HUES48 (cell line): Measurements from ENCODE around the gene PNMA6E.

Source experiments
- H3K27ac ChIP-seq: one replicate; pipeline ENCODE4 v1.7.0; 2013; ENCODE audit warnings: low read depth, low read length, inconsistent platforms
- H3K27me3 ChIP-seq: 2 replicates; pipeline ENCODE4 v1.6.1; 2013; ENCODE audit warnings: mild to moderate bottlenecking, low read length; ENCODE audit not compliant: control insufficient read depth, insufficient read depth
- H3K36me3 ChIP-seq: 2 replicates; pipeline ENCODE4 v1.6.1; 2013; ENCODE audit warnings: low read length; ENCODE audit not compliant: control insufficient read depth, insufficient read depth
- H3K4me1 ChIP-seq: 2 replicates; pipeline ENCODE4 v1.6.1; 2013; ENCODE audit warnings: mild to moderate bottlenecking, low read length; ENCODE audit not compliant: control insufficient read depth, insufficient read depth
- H3K4me3 ChIP-seq: 2 replicates; pipeline ENCODE4 v1.5.1; 2013; ENCODE audit warnings: mild to moderate bottlenecking, low read depth, low read length
- H3K9ac ChIP-seq: 2 replicates; pipeline ENCODE4 v1.6.1; 2013; ENCODE audit warnings: mild to moderate bottlenecking, low read depth, low read length, moderate library complexity
- H3K9me3 ChIP-seq: 2 replicates; pipeline ENCODE4 v1.6.1; 2013; ENCODE audit warnings: low read length; ENCODE audit not compliant: control insufficient read depth, insufficient read depth

The PNMA6E gene

GRCh38 chrX:153382563-153383482 is 18.3 kb downstream of the PNMA6E start:
- H3K27ac ChIP-seq, result no peak overlapping the region
- no peak overlapping the region for H3K9ac ChIP-seq
- H3K9me3 ChIP-seq, result peaks cover 83% of the 10 kb centered on the region
- H3K36me3 ChIP-seq, result no peaks in the 10 kb centered on the region
- H3K27me3 ChIP-seq, result no peaks in the 10 kb centered on the region
- no peaks in the 10 kb centered on the region for H3K4me1 ChIP-seq
- no peak overlapping the region for H3K4me3 ChIP-seq

- Histone ChIP-seq H3K9me3 (peaks cover 81% of the 10 kb centered on the region), H3K27ac (no peak overlapping the region), H3K9ac (no peak overlapping the region), H3K27me3 (no peaks in the 10 kb centered on the region), H3K36me3 (no peaks in the 10 kb centered on the region), H3K4me1 (no peaks in the 10 kb centered on the region), H3K4me3 (no peak overlapping the region)
Measured at GRCh38 chrX:153381684-153382532, 19.2 kb downstream of the PNMA6E start.

- H3K27me3 ChIP-seq, result no peaks in the 10 kb centered on the region
- peaks cover 74% of the 10 kb centered on the region for H3K9me3 ChIP-seq
- H3K4me3 ChIP-seq, result no peak overlapping the region
- H3K27ac ChIP-seq, result no peak overlapping the region
- no peaks in the 10 kb centered on the region for H3K4me1 ChIP-seq
- H3K9ac ChIP-seq, result no peak overlapping the region
- no peaks in the 10 kb centered on the region for H3K36me3 ChIP-seq
Measured at GRCh38 chrX:153380691-153381090, 20.5 kb downstream of the PNMA6E start.

GRCh38 chrX:153379971-153380581 is 21.1 kb downstream of the PNMA6E start:
- Histone ChIP-seq H3K9ac (no peak overlapping the region), H3K4me1 (no peaks in the 10 kb centered on the region), H3K4me3 (no peak overlapping the region), H3K36me3 (no peaks in the 10 kb centered on the region), H3K27me3 (no peaks in the 10 kb centered on the region), H3K9me3 (peaks cover 81% of the 10 kb centered on the region), H3K27ac (no peak overlapping the region)

- Histone ChIP-seq H3K27ac (no peak overlapping the region), H3K27me3 (no peaks in the 10 kb centered on the region), H3K9me3 (peaks cover 83% of the 10 kb centered on the region), H3K9ac (no peak overlapping the region), H3K4me1 (no peaks in the 10 kb centered on the region), H3K36me3 (no peaks in the 10 kb centered on the region), H3K4me3 (no peak overlapping the region)
Measured at GRCh38 chrX:153379508-153379907, 21.6 kb downstream of the PNMA6E start.

- Histone ChIP-seq H3K9ac (no peak overlapping the region), H3K4me3 (no peak overlapping the region), H3K27me3 (no peaks in the 10 kb centered on the region), H3K9me3 (peaks cover 80% of the 10 kb centered on the region), H3K4me1 (no peaks in the 10 kb centered on the region), H3K27ac (no peak overlapping the region), H3K36me3 (no peaks in the 10 kb centered on the region)
Measured at GRCh38 chrX:153378607-153379006, 22.5 kb downstream of the PNMA6E start.

- Histone ChIP-seq H3K4me3 (no peak overlapping the region), H3K27me3 (no peaks in the 10 kb centered on the region), H3K9me3 (peaks cover 71% of the 10 kb centered on the region), H3K4me1 (no peaks in the 10 kb centered on the region), H3K9ac (no peak overlapping the region), H3K36me3 (no peaks in the 10 kb centered on the region), H3K27ac (no peak overlapping the region)
Measured at GRCh38 chrX:153377727-153378126, 23.4 kb downstream of the PNMA6E start.

GRCh38 chrX:153375571-153375970 is 25.6 kb downstream of the PNMA6E start:
- Histone ChIP-seq H3K4me3 (no peak overlapping the region), H3K27ac (no peak overlapping the region), H3K4me1 (no peaks in the 10 kb centered on the region), H3K9me3 (peaks cover 69% of the 10 kb centered on the region), H3K9ac (no peak overlapping the region), H3K27me3 (no peaks in the 10 kb centered on the region), H3K36me3 (no peaks in the 10 kb centered on the region)

GRCh38 chrX:153374426-153374825 is 26.7 kb downstream of the PNMA6E start:
- Histone ChIP-seq H3K9ac (no peak overlapping the region), H3K4me1 (no peaks in the 10 kb centered on the region), H3K4me3 (no peak overlapping the region), H3K27me3 (no peaks in the 10 kb centered on the region), H3K9me3 (peaks cover 69% of the 10 kb centered on the region), H3K36me3 (no peaks in the 10 kb centered on the region), H3K27ac (no peak overlapping the region)

- H3K9me3 ChIP-seq, result peaks cover 63% of the 10 kb centered on the region
- no peak overlapping the region for H3K9ac ChIP-seq
- no peaks in the 10 kb centered on the region for H3K36me3 ChIP-seq
- no peak overlapping the region for H3K4me3 ChIP-seq
- H3K4me1 ChIP-seq, result no peaks in the 10 kb centered on the region
- no peak overlapping the region for H3K27ac ChIP-seq
- no peaks in the 10 kb centered on the region for H3K27me3 ChIP-seq
Measured at GRCh38 chrX:153372949-153373348, 28.2 kb downstream of the PNMA6E start.
